ENCODE data around the gene PDK2. TPM values are rescaled to one million over a fixed set of nuclear protein-coding genes. Genes with fewer than 3 reads are reported as not detected.

PDK2 gene
- total and polyA plus RNA-seq, 9 of the 15 experiments (the other 6 are each of a cell fraction or from before 2014, with no cell fraction given): 0.03 to 2.5 (median 1.4) TPM

GRCh38 chr17:50114849-50115357, 19.8 kb downstream of the PDK2 start (continued):
- TF ChIP-seq PRDM10 (IDR thresholded peaks at IDR 0.05; ENCODE audit: partially characterized antibody): no peak
- TF ChIP-seq REST (IDR thresholded peaks at IDR 0.05; ENCODE audit: borderline replicate concordance): peak; percentile 32; the same call in 1 of the 2 replicates
- no peak for TF ChIP-seq REST (CRISPR knock-in tag; IDR thresholded peaks at IDR 0.05; ENCODE audit: low read depth)
- no peak for TF ChIP-seq DLX4 (CRISPR knock-in tag; IDR thresholded peaks at IDR 0.05)
- no peak for TF ChIP-seq DEAF1 (CRISPR knock-in tag; IDR thresholded peaks at IDR 0.05)
- no peak for TF ChIP-seq ZNF41 (CRISPR knock-in tag; conservative IDR thresholded peaks at IDR 0.05)
- TF ChIP-seq ZBTB2 (IDR thresholded peaks at IDR 0.05): no peak
- TF ChIP-seq BCOR (IDR thresholded peaks at IDR 0.05): 0 out of 2 replicates have a peak, but pooled peaks have one; percentile 5
- TF ChIP-seq MLLT1 (IDR thresholded peaks at IDR 0.05): no peak
- TF ChIP-seq TEAD4 (IDR thresholded peaks at IDR 0.05; ENCODE audit: low read length): no peak
- 0 out of 2 replicates have a peak, but pooled peaks have one; percentile 40 for TF ChIP-seq TEAD4 (CRISPR knock-in tag; IDR thresholded peaks at IDR 0.05; ENCODE audit: borderline replicate concordance)

Measured in K562 (cell line).